DMS114 treated with DMSO at 0.1 percent for 48 hours (cell line): Measurements from ENCODE around the gene OSBPL8.
"Not testable (repeated sequence)": the region's sequence is repeated elsewhere in the genome, so short reads cannot be mapped to it uniquely, and the experiment has no call there.

ENCODE experiments used
- DNase-seq: peaks from one replicate; lab custom pipeline; 2025; ENCODE audit not compliant: unreplicated experiment; lab: John Stamatoyannopoulos, UW

OSBPL8 gene

DNA sequence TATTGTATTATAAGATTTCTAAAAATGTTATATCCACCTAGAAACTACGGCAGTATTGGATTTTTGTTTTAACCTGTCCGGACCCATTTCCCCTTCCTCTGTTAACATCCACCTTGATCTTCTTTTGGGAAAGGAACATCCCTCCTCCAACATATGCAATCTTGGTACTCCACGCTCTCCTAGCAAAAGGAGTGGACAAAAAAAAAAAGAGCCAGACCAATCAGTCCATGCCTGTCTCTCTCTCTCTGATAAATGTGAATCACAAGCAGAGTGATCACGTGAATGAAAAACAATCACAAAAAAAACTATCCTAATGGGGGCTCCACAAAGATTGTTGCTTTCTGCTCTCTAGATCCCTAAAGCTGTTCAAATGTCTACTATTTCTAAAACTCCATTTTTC lies 27.1 kb downstream of the OSBPL8 start:
- DNase-seq = no peak

DNA sequence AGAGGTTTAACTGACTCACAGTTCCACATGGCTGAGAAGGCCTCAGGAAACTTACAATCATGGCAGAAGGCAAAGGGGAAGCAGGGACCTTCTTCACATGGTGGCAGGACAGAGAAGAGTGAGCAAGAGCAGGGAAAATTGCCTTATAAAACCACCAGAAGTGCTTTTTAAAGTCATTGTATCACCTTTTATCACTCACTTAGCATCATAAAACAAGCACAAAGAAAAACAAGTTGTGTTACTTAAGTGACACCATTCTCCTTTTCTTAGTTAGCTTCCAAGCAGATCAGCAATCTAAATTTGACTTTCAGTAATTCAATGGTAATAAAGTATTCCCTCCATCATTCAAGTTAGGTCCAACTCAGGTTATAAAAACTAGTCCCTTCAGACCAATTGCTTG lies 28.5 kb downstream of the OSBPL8 start:
- DNase-seq = no peak

GRCh38 chr12:76530516-76530915 lies 29.1 kb downstream of the OSBPL8 start:
- DNase-seq = no peak

- DNase-seq = no peak
Measured at GRCh38 chr12:76529226-76529918, 30.2 kb downstream of the OSBPL8 start.

- DNase-seq = no peak
Measured at GRCh38 chr12:76523408-76523807, 36.2 kb downstream of the OSBPL8 start.

DNA sequence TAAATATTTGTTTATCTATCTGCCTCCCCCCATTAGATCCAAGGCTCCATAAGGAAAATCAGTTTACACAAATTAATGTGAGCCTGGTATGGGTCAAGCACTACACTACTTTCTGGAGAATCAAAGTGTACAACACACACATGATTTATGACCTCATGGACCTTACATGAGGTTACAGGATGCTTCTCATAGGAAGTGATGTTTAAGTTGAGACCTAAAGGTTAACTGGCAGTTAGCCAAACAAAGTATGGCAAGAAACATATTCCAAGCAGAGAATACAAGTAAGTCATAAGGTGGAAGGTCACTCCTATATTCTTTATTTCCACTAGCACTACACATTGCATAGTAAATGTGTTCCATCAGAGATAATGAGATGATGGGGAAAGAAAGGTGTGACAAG lies 39.2 kb downstream of the OSBPL8 start:
- DNase-seq = no peak

DNA sequence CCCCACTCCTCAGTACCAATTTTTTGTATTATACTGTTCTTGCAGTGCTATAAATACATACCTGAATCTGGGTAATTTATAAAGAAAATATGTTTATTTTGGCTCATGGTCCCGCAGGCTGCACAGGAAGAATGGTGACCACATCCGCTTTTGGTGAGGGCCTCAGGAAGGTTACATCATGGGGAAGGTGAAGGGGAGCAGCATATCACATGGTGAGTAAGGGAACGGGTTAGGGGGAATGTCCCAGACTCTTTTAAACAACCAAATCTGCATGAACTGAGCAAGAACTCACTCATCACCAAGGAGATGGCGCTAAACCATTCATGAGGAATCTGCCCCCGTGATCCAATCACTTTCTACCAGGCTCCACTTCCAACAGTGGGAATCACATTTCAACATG lies 40.0 kb downstream of the OSBPL8 start:
- no peak for DNase-seq

DNA sequence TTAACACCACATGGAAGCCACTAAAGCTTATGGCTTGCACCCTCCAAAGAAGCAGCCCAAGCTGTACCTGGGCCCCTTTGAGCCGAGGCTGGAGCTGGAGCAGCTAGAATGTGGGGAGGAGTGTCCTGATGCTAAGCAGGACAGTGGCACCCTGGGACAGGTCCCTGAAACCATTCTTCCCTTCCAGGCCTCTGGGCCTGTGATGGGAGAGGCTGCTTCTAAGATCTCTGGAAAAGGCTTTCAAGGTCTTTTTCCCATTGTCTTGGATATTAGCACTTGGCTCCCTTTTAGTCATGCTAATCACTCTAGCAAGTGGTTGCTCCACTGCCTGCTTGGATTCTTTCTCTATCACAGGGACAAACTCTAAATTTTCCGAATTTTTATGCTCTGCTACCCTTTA lies 40.9 kb downstream of the OSBPL8 start:
- DNase-seq = no peak

DNA sequence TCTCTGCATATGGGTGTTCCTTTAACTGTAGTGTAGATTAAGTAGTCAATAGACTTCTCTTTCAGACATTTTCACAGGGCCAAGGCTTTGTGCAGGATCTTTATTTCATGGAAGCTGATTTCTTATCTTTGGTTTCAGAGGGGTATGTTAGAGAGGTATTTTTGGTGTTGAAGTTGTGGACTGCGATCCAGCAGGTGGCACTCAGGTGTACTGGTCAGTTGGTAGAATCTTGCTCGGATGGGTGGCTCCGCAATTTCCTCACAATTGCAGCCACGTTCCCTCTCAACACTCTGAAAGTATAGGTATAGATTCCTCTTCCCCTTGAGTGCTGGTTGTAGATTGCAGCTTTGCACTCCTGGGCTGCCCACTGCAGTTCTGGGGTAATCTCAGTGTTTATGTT lies 44.3 kb downstream of the OSBPL8 start:
- no peak for DNase-seq

DNA sequence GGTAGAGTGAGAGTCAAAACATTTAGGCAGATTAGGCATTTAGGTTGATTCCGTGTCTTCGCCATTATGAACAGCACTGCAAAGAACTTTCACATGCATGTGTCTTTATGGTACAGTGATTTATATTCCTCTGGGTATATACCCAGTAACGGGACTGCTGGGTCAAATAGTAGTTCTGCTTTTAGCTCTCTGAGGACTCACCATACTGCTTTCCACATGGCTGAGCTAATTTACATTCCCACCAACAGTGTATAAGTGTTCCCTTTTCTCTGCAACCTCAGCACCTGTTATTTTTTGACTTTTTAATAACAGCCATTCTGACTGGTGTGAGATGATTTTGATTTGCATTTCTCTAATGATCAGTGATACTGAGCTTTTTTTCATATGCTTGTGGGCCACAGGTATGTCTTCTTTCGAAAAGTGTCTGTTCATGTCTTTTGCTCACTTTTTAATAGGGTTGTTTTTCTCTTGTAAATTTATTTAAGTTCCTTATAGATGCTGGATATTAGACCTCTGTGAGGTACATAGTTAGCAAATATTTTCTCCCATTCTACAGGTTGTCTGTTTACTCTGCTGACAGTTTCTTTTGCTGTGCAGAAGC lies 48.4 kb downstream of the OSBPL8 start:
- DNase-seq = not testable (repeated sequence)

DNA sequence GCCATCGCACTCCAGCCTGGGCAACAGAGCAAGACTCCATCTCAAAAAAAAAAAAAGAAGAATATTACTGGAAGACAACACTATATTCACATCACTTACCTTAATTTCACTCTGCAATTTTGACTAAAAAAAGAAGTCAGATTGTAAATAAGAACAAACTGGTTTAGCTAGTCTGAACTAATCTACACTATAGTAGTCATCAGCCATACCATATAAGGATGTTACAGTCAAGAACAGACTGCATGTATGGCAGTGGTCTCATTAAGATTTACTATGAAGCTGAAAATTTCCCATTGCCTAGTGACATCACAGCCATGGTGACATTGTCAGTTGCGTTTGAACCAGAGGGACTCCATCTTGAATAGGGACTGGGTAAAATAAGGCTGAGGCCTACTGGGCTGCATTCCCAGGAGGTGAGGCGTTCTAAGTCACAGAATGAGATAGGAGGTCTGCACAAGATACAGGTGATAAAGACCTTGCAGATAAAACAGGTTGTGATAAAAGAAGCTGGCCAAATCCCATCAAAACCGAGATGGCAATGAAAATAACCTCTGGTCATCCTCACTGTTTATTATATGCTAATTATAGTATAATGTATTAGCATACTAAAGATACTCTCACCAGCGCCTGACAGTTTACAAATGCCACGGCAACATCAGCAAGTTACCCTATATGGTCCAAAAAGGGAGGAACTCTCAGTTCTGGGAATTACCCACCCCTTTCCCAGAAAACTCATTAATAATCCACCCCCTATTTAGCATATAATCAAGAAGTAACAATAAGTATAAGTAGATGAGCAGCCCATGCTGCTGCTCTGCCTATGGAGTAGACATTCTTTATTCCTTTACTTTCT lies 51.2 kb downstream of the OSBPL8 start:
- no peak for DNase-seq

- no peak for DNase-seq
Measured at GRCh38 chr12:76506149-76506548, 53.4 kb downstream of the OSBPL8 start.

- no peak for DNase-seq
Measured at GRCh38 chr12:76505050-76505449, 54.5 kb downstream of the OSBPL8 start.

DNA sequence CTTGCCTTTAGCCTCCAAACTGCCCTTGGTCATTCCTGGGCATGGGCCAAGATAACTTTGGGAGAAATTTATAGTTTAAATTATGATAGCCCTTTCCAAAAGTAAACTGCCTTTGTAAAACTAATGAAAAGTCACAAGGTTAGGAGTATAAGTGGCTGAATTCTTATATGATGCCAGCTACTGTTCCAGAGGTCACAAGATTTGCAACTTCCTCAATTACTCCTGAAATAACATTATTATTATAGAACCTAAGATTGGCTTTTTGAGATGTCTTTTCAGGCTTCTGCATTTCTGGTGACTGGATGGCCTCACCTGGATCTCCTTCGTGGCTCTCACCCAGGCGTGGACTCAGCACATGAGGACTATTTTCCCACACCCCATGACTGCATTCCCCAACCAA lies 55.0 kb downstream of the OSBPL8 start:
- no peak for DNase-seq

GRCh38 chr12:76503957-76504356 lies 55.6 kb downstream of the OSBPL8 start:
- DNase-seq = no peak

- no peak for DNase-seq
Measured at GRCh38 chr12:76501390-76501789, 58.2 kb downstream of the OSBPL8 start.

DNA sequence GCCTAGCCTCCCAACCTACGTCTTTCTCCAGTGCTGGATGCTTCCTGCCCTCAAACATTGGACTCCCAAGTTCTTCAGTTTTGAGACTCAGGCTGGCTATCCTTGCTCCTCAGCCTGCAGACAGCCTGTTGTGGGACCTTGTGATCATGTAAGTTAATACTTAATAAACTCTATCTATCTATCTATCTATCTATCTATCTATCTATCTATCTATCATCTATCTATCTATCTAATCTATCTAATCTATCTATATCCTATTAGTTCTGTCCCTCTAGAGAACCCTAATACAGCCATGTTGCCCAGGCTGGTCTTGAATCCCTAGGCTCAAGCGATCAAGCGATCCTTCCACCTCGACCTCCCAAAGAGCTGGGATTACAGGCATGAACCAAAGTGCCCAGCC lies 60.4 kb downstream of the OSBPL8 start:
- not testable (repeated sequence) for DNase-seq

DNA sequence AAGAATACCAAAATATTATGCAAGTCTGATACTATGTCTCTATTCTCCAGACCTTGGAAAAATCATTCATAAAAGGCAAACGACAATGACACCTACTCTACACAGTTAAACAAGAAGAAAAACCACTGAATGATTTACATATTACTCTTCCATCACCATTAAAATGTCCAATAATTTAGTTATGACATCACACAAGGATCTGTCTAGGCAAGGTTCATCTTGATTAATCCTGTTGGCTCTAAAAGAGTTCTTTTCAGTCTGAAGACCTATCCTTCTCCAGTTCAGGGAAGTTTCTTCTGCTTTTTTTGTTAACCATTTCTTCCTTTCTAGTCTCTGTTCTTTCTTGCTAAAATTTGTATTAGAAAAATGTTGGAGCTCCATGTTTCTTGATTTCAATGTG lies 64.0 kb downstream of the OSBPL8 start:
- DNase-seq = no peak

DNA sequence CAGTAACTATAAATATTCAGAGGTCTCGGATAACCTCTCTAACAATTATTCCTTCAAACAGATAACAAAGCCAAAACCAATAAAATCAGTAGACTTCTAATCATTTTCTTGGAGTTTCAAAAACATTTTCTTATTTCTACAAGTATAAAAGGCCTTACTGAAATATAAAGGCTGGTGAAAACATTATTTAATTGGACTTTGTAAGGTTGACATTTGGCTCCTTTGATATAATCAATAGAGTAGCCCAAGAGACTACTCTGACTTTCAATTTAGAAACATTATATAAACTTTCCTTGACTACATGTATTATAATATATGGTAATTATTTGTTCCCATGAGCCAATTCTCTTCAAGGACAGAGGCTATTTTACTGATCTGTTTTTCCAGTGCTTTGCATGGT lies 68.3 kb downstream of the OSBPL8 start:
- DNase-seq = no peak

DNA sequence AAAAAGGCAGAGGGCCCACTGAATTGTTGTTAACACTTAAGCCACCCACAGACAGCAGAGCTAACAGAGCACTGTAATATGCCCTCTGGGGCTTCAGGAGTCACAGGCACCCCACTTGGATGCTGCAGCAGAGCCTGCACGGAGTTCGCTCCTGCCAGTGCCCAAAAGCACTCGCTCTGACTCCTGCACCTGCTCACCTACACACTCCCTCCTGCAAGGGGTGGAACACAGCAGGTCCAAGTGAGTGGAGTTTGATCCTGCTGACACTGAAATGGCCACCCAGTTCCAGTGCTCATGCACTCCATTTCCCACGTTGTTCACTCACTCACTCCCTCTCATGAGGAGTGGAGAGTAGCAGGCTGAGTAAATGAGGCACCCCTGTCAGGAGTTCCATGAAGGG lies 68.8 kb downstream of the OSBPL8 start:
- DNase-seq = no peak

- DNase-seq = no peak
Measured at GRCh38 chr12:76489737-76490136, 69.8 kb downstream of the OSBPL8 start.

GRCh38 chr12:76486011-76486410 lies 73.6 kb downstream of the OSBPL8 start:
- no peak for DNase-seq
